K562 (cell line): Measurements from ENCODE around the gene PUM2. TPM values are rescaled to one million over a fixed set of nuclear protein-coding genes. Genes with fewer than 3 reads are reported as not detected.
A peak's percentile ranks its signal among the peaks of the same experiment; 100 is the strongest.

Source experiments
- ATAC-seq: fragments of 200-7000 bp; cut with Tn5 transposase; 3 replicates; pipeline ENCODE4 v1.9.1; 2020; ENCODE audit warnings: moderate library complexity
- BruUV-seq: library from RNA; stranded (reverse); fragments of 400-500 nt; replicated peaks from 2 replicates; lab custom pipeline; 2021; lab: Mats Ljungman, UMichigan
- CTCF ChIA-PET: fragments of 300-600 bp; formaldehyde crosslinking; extraction: SDS; loops from one replicate; lab custom pipeline; 2021; ENCODE audit warnings: low intra/inter-chr PET ratio; lab: Yijun Ruan, JAX
- POLR2A ChIA-PET: fragments of 300-600, 350-650 bp; sonication (Branson Sonifier 250); formaldehyde crosslinking; extraction: SDS; loops from one replicate; lab custom pipeline; 2021; ENCODE audit warnings: antibody characterized with exemption, inconsistent platforms; lab: Yijun Ruan, JAX
- DNase-seq, 4 experiments: peaks; one replicate each; pipeline versions ENCODE4 v3.0.0 to v3.0.0-alpha.2; 2011 to 2018; ENCODE audit warnings: low spot score in 3 of 4, mixed read lengths in 3 of 4; ENCODE audit errors: extremely low read depth in 1 of 4
- FAIRE-seq: peaks from 2 replicates; lab custom pipeline; 2011; peaks lifted over from hg19 to GRCh38; lab: Jason Lieb, UNC
- H2AFZ ChIP-seq: 2 replicates; pipeline ENCODE4 v1.6.0; 2011; ENCODE audit warnings: low read depth, low read length, control low read depth, inconsistent platforms
- H3K27ac ChIP-seq: fragments of 200-600 bp; 3 replicates; pipeline ENCODE4 v1.8.0; 2011; ENCODE audit warnings: low read depth, mild to moderate bottlenecking, control low read depth, inconsistent platforms, low read length, moderate library complexity, mixed read lengths; ENCODE audit errors: extremely low read depth
- H3K27me3 ChIP-seq, 2 experiments: fragments of 300-600 bp in 1 of 2; 2 replicates in 1 of 2; 3 replicates in 1 of 2; pipeline versions ENCODE4 v1.6.0 to v1.8.0; 2011; ENCODE audit warnings: inconsistent platforms in 2 of 2, low read length in 2 of 2, mild to moderate bottlenecking in 1 of 2, mixed read lengths in 1 of 2, moderate library complexity in 1 of 2; ENCODE audit not compliant: control insufficient read depth in 2 of 2, insufficient read depth in 2 of 2
- H3K36me3 ChIP-seq: fragments of 300-600 bp; 3 replicates; pipeline ENCODE4 v1.8.0; 2011; ENCODE audit warnings: mild to moderate bottlenecking, low read length, inconsistent platforms; ENCODE audit not compliant: control insufficient read depth, insufficient read depth
- H3K4me1 ChIP-seq, 2 experiments: fragments of 200-600 bp in 1 of 2; replicated peaks in 1 of 2; 2 replicates in 1 of 2; 3 replicates in 1 of 2; pipeline versions ENCODE4 v1.5.1 to v1.8.0; 2011; ENCODE audit warnings: inconsistent platforms in 2 of 2, low read length in 2 of 2, mild to moderate bottlenecking in 1 of 2, mixed read lengths in 1 of 2, moderate library complexity in 1 of 2; ENCODE audit not compliant: control insufficient read depth in 2 of 2, insufficient read depth in 2 of 2
- H3K4me2 ChIP-seq: 2 replicates; pipeline ENCODE4 v1.6.1; 2011; ENCODE audit warnings: low read length, control low read depth, inconsistent platforms, mixed read lengths; ENCODE audit not compliant: insufficient read depth
- H3K4me3 ChIP-seq: fragments of 200-600 bp; sonication (generic), shearing (Covaris generic); 2 replicates; pipeline ENCODE4 v1.5.1; 2016; ENCODE audit warnings: control low read depth, inconsistent platforms
- H3K79me2 ChIP-seq: fragments of 200-600 bp; 3 replicates; pipeline ENCODE4 v1.8.0; 2011; ENCODE audit warnings: low read length, inconsistent platforms; ENCODE audit not compliant: control insufficient read depth, insufficient read depth
- H3K9ac ChIP-seq, 2 experiments: 2 replicates each; pipeline versions ENCODE4 v1.6.0 to v1.6.1; 2011; ENCODE audit warnings: low read depth in 2 of 2, low read length in 2 of 2, control low read depth in 1 of 2, inconsistent platforms in 1 of 2, mild to moderate bottlenecking in 1 of 2, mixed read lengths in 1 of 2; ENCODE audit not compliant: insufficient read depth in 1 of 2
- H3K9me1 ChIP-seq: one replicate; pipeline ENCODE4 v1.6.0; 2011; ENCODE audit warnings: inconsistent platforms, mild to moderate bottlenecking, low read length, moderate library complexity; ENCODE audit not compliant: control insufficient read depth, insufficient read depth
- H3K9me3 ChIP-seq: replicated peaks from 2 replicates; pipeline ENCODE4 v1.5.1; 2011; ENCODE audit warnings: low read depth, low read length, inconsistent platforms; ENCODE audit not compliant: control insufficient read depth, insufficient read depth
- H4K20me1 ChIP-seq: replicated peaks from 2 replicates; pipeline ENCODE4 v1.6.1; 2011; ENCODE audit warnings: low read length, inconsistent platforms, mixed read lengths; ENCODE audit not compliant: control insufficient read depth, insufficient read depth
- FOXA3 ChIP-seq, 2 experiments: fragments of 450-650 bp in 1 of 2; sonication (generic) in 1 of 2; formaldehyde crosslinking; IDR thresholded peaks in 1 of 2; conservative IDR thresholded peaks in 1 of 2; 2 replicates each; pipeline versions ENCODE4 v1.4.0 to v1.8.0; 2020 to 2022; ENCODE audit warnings: mild to moderate bottlenecking in 2 of 2, missing genetic modification reagents in 1 of 2
- GABPA ChIP-seq: fragments of 200-800 bp; sonication (Bioruptor generic); conservative IDR thresholded peaks from 2 replicates; pipeline ENCODE4 v1.6.1; 2016; ENCODE audit warnings: low read depth, missing genetic modification characterization, missing compliant biosample characterization
- MEIS2 ChIP-seq: fragments of 450-650 bp; IDR thresholded peaks from 2 replicates; pipeline ENCODE4 v1.6.1; 2014; ENCODE audit warnings: mild to moderate bottlenecking; ENCODE audit not compliant: partially characterized antibody
- MYC ChIP-seq, 2 experiments: fragments of 250-450 bp in 1 of 2; sonication (Bioruptor Pico) in 1 of 2; IDR thresholded peaks; 2 replicates each; pipeline versions ENCODE4 v1.5.1 to v1.6.1; 2012 to 2021; ENCODE audit warnings: low read depth in 2 of 2, borderline replicate concordance in 1 of 2, improper control_type of control experiment in 1 of 2, low read length in 1 of 2, mild to moderate bottlenecking in 1 of 2, moderate library complexity in 1 of 2
- PBX2 ChIP-seq, 2 experiments: IDR thresholded peaks in 1 of 2; conservative IDR thresholded peaks in 1 of 2; 2 replicates each; pipeline ENCODE4 v1.6.1; 2016; ENCODE audit warnings: low read depth in 2 of 2, mild to moderate bottlenecking in 1 of 2, missing compliant biosample characterization in 1 of 2, missing genetic modification characterization in 1 of 2, moderate library complexity in 1 of 2
- PHF8 ChIP-seq: fragments of 200-600 bp; sonication (generic); IDR thresholded peaks from 2 replicates; pipeline ENCODE4 v1.6.1; 2012; ENCODE audit warnings: mixed run types, mild to moderate bottlenecking, inconsistent platforms, low read length, moderate library complexity, borderline replicate concordance
- PKNOX1 ChIP-seq: fragments of 450-650 bp; IDR thresholded peaks from 2 replicates; pipeline ENCODE4 v1.6.1; 2016
- POLR2A ChIP-seq: fragments of 450-650 bp; conservative IDR thresholded peaks from 2 replicates; pipeline ENCODE4 v1.6.1; 2016
- RBFOX2 ChIP-seq: fragments of 200-400 bp; formaldehyde crosslinking; IDR thresholded peaks from 2 replicates; pipeline ENCODE4 v1.6.1; 2017; ENCODE audit warnings: low read depth, mild to moderate bottlenecking, low read length, moderate library complexity
- TEAD4 ChIP-seq, 2 experiments: sonication (generic) in 1 of 2; formaldehyde crosslinking in 1 of 2; IDR thresholded peaks; 2 replicates each; pipeline versions ENCODE4 v1.6.1 to v1.8.0; 2012 to 2022; ENCODE audit warnings: borderline replicate concordance in 1 of 2, inconsistent platforms in 1 of 2, low read length in 1 of 2, mild to moderate bottlenecking in 1 of 2, missing genetic modification reagents in 1 of 2
- ZNF133 ChIP-seq: fragments of 250-450 bp; sonication (Bioruptor Pico); IDR thresholded peaks from 2 replicates; pipeline ENCODE4 v1.4.0; 2020; ENCODE audit warnings: mild to moderate bottlenecking
- ZNF212 ChIP-seq: fragments of 450-650 bp; formaldehyde crosslinking; IDR thresholded peaks from 2 replicates; pipeline ENCODE4 v1.4.0; 2020; ENCODE audit warnings: mild to moderate bottlenecking
- ZNF778 ChIP-seq: fragments of 450-650 bp; formaldehyde crosslinking; IDR thresholded peaks from 2 replicates; pipeline ENCODE4 v1.4.0; 2020; ENCODE audit warnings: mild to moderate bottlenecking, moderate library complexity
- WGBS: fragments of 100-300 bp; shearing (Covaris generic); methylation state at CpG from one replicate; pipeline ENCODE4 v1.1.6; 2016; ENCODE audit warnings: low coverage, mixed read lengths; ENCODE audit not compliant: insufficient coverage; ENCODE audit errors: missing lambda C conversion rate; 5-methylcytosine and 5-hydroxymethylcytosine counted together
- in situ Hi-C: fragments of 300-500 bp; cut with MboI; formaldehyde crosslinking; loops from 4 replicates; pipeline ENCODE4 v1.15.0; 2018; ENCODE audit warnings: inconsistent platforms, mixed read lengths
- intact Hi-C: fragments of 100-400 bp; cut with micrococcal nuclease; formaldehyde crosslinking; loops from 2 replicates; pipeline ENCODE4 v1.14.2; 2022
- polyA plus RNA-seq, 8 experiments: library from polyadenylated mRNA; depleted of rRNA in 4 of 8; stranded (reverse) in 5 of 8; unstranded in 3 of 8; fragments of >200 nt; fragmentation: Nextera tagmentation in 2 of 8; fragmentation: Illumina TruSeq in 1 of 8; extraction: Ambion mirVana in 2 of 8; extraction: Trizol in 1 of 8; gene quantifications; 2 replicates each; pipeline versions ENCODE4 v1.2.1 to v1.2.3, GENCODE V29; 2011 to 2014; ENCODE audit warnings: inconsistent platforms in 1 of 8, missing spikeins in 1 of 8
- total RNA-seq, 7 experiments: library from RNA; depleted of rRNA in 6 of 7; stranded (reverse); fragments of >200 nt in 6 of 7; fragmentation: Illumina TruSeq in 2 of 7; extraction: Trizol in 2 of 7; gene quantifications; 2 replicates each; pipeline versions ENCODE4 v1.2.1 to v1.2.3, GENCODE V29; 2011 to 2021; ENCODE audit warnings: low replicate concordance in 1 of 7

PUM2 gene
- total and polyA plus RNA-seq, 9 of the 15 experiments (the other 6 are each of a cell fraction or from before 2014, with no cell fraction given) = 13.4 to 61.9 (median 28.3) TPM

GRCh38 chr2:20212459-20212870 lies 138.2 kb downstream of the PUM2 start:
- Histone ChIP-seq H3K27ac (no peak overlapping the region), H3K4me3 (no peak overlapping the region), H2AFZ (peak overlapping the region; percentile 38), H3K9me3 (no peaks in the 10 kb centered on the region), H3K4me2 (no peak overlapping the region), H3K9ac (peak overlapping the region in 1 of 2 experiments; percentile 39; a peak in 1 of 4 replicates), H4K20me1 (no peaks in the 10 kb centered on the region), H3K79me2 (no peaks in the 10 kb centered on the region), H3K36me3 (no peaks in the 10 kb centered on the region), H3K4me1 (peaks cover 16 to 29% of the 10 kb centered on the region in 2 experiments), H3K27me3 (peaks cover 0 to 31% of the 10 kb centered on the region in 2 experiments; a peak in 1 of 5 replicates), H3K9me1 (no peaks in the 10 kb centered on the region)
- BruUV-seq = no TSS peak
- POLR2A ChIA-PET = interaction anchor here (0.6 to 0.8 kb wide), 3 partner anchors 9 to 587 kb away, joined by 3 to 4 read pairs (median 3); no protein-coding TSS in a partner anchor
- ATAC-seq (peak; percentile 42; the same call in 2 of the 3 replicates), DNase-seq (peak in 2 of 4 experiments; percentile 32 to 50), FAIRE-seq (no peak)
- in situ Hi-C loops (no loop called here), intact Hi-C loops (no loop called here)
- 31% methylated on average over 10 of the region's 11 CpGs for WGBS
- TF ChIP-seq MEIS2 = peak; percentile 57
- no peak for TF ChIP-seq MYC (IDR thresholded peaks at IDR 0.05; ENCODE audit: low read depth, low read length)
- TF ChIP-seq MYC (CRISPR knock-in tag; IDR thresholded peaks at IDR 0.05; ENCODE audit: borderline replicate concordance, low read depth) = no peak
- TF ChIP-seq PBX2 (CRISPR knock-in tag; IDR thresholded peaks at IDR 0.05; ENCODE audit: low read depth) = 0 out of 2 replicates have a peak, but pooled peaks have one; percentile 25
- peak; percentile 88 for TF ChIP-seq PBX2 (tag; conservative IDR thresholded peaks at IDR 0.05; ENCODE audit: low read depth)
- 0 out of 2 replicates have a peak, but pooled peaks have one; percentile 10 for TF ChIP-seq RBFOX2
- TF ChIP-seq ZNF778 (CRISPR knock-in tag) = no peak
- peak; percentile 75 for TF ChIP-seq GABPA
- TF ChIP-seq FOXA3 (CRISPR knock-in tag; conservative IDR thresholded peaks at IDR 0.05 in 1 of 2, IDR thresholded peaks at IDR 0.05 in 1 of 2) = no peak
- TF ChIP-seq PHF8 = peak; percentile 17; the same call in 1 of the 2 replicates
- TF ChIP-seq PKNOX1 = peak; percentile 89
- no peak for TF ChIP-seq POLR2A
- TF ChIP-seq ZNF133 (CRISPR knock-in tag) = no peak
- TF ChIP-seq ZNF212 (CRISPR knock-in tag) = no peak
- TF ChIP-seq TEAD4 (IDR thresholded peaks at IDR 0.05; ENCODE audit: low read length) = no peak
- TF ChIP-seq TEAD4 (CRISPR knock-in tag; IDR thresholded peaks at IDR 0.05; ENCODE audit: borderline replicate concordance) = no peak
- CTCF ChIA-PET = no interaction called here
